Measurements from ENCODE around the gene FHIP1B. TPM values are rescaled to one million over a fixed set of nuclear protein-coding genes. Genes with fewer than 3 reads are reported as not detected.

FHIP1B gene
- polyA plus RNA-seq, 1 donor (not counting 4 experiments of a cell fraction or from before 2014, with no cell fraction given), result 18.7 TPM

DNA sequence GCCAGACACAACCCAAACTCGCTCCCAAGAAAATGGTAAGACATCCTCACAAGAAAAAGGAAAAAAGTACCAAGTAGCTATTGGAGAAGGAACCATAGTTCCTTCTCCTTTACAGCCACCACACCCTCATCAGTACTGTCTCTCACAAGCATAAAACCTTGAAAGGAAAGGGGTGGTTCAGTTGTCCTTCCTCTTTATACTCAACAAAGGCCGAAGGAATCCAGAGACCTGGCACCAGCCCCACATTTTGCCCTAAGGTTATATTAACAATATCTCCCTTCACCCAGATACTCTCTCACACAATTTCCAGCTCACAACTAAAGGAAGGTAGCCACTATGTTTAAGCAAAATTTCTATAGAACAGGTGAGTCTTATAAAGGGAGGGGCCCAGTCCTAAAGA, 8.5 kb downstream of the FHIP1B start:
- Histone ChIP-seq H3K4me2 (ENCODE audit: control insufficient read depth, extremely low read depth, insufficient read depth, low read depth, low read length) (no peak overlapping the region), H3K27me3 (ENCODE audit: control insufficient read depth, extremely low read depth, insufficient read depth, low read length) (no peaks in the 10 kb centered on the region), H2AFZ (ENCODE audit: control insufficient read depth, low read length) (no peak overlapping the region), H3K9me1 (ENCODE audit: control insufficient read depth, extremely low read depth, insufficient read depth, low read length) (no peaks in the 10 kb centered on the region), H3K9ac (ENCODE audit: control insufficient read depth, extremely low read depth, insufficient read depth, low read length) (no peak overlapping the region), H3K4me1 (ENCODE audit: control insufficient read depth, extremely low read depth, insufficient read depth, low read length) (peaks cover 6% of the 10 kb centered on the region), H3K36me3 (ENCODE audit: control insufficient read depth in 2 of 2, extremely low read depth in 1 of 2, insufficient read depth in 2 of 2, low read length in 2 of 2) (peaks cover 0 to 21% of the 10 kb centered on the region in 2 experiments), H3K79me2 (ENCODE audit: control insufficient read depth, insufficient read depth, low read length) (peaks cover 42% of the 10 kb centered on the region), H3K27ac (ENCODE audit: control insufficient read depth, insufficient read depth, low read length) (no peak overlapping the region), H3K9me3 (ENCODE audit: control insufficient read depth, low read depth, low read length) (no peaks in the 10 kb centered on the region), H4K20me1 (ENCODE audit: control insufficient read depth, extremely low read depth, insufficient read depth, low read length) (peaks cover 2% of the 10 kb centered on the region), H3K4me3 (ENCODE audit: control insufficient read depth in 2 of 3, extremely low read depth in 1 of 3, insufficient read depth in 2 of 3, low read depth in 1 of 3, low read length in 3 of 3) (no peak overlapping the region)
- TF ChIP-seq CTCF (optimal IDR thresholded peaks at IDR 0.05 in 1 of 3, IDR thresholded peaks at IDR 0.05 in 1 of 3, conservative IDR thresholded peaks at IDR 0.05 in 1 of 3; ENCODE audit: extremely low read depth in 1 of 3, insufficient read depth in 2 of 3, low read length in 3 of 3) (no peak), EZH2 (IDR thresholded peaks at IDR 0.05; ENCODE audit: low read length) (no peak)
- FAIRE-seq, result no peak
- dilution Hi-C loops (cut with MboI; ENCODE audit: extremely low pct_ligation_motif_present, low sequenced_read_pairs), result no loop called here
- no peak for DNase-seq (ENCODE audit: low read depth, low spot score)

- peaks cover 4 to 22% of the 10 kb centered on the region in 2 experiments for H3K36me3 ChIP-seq (ENCODE audit: control insufficient read depth in 2 of 2, extremely low read depth in 1 of 2, insufficient read depth in 2 of 2, low read length in 2 of 2)
- TF ChIP-seq CTCF (optimal IDR thresholded peaks at IDR 0.05 in 1 of 3, IDR thresholded peaks at IDR 0.05 in 1 of 3, conservative IDR thresholded peaks at IDR 0.05 in 1 of 3; ENCODE audit: extremely low read depth in 1 of 3, insufficient read depth in 2 of 3, low read length in 3 of 3) (no peak), EZH2 (IDR thresholded peaks at IDR 0.05; ENCODE audit: low read length) (no peak)
- no peak overlapping the region for H3K27ac ChIP-seq (ENCODE audit: control insufficient read depth, insufficient read depth, low read length)
- no peak overlapping the region for H3K9ac ChIP-seq (ENCODE audit: control insufficient read depth, extremely low read depth, insufficient read depth, low read length)
- H3K9me1 ChIP-seq (ENCODE audit: control insufficient read depth, extremely low read depth, insufficient read depth, low read length), result no peaks in the 10 kb centered on the region
- peaks cover 33% of the 10 kb centered on the region for H3K79me2 ChIP-seq (ENCODE audit: control insufficient read depth, insufficient read depth, low read length)
- H3K4me1 ChIP-seq (ENCODE audit: control insufficient read depth, extremely low read depth, insufficient read depth, low read length), result peaks cover 8% of the 10 kb centered on the region
- peaks cover 2% of the 10 kb centered on the region for H4K20me1 ChIP-seq (ENCODE audit: control insufficient read depth, extremely low read depth, insufficient read depth, low read length)
- DNase-seq (ENCODE audit: low read depth, low spot score) (no peak), FAIRE-seq (no peak)
- H3K4me2 ChIP-seq (ENCODE audit: control insufficient read depth, extremely low read depth, insufficient read depth, low read depth, low read length), result no peak overlapping the region
- H3K4me3 ChIP-seq (ENCODE audit: control insufficient read depth in 2 of 3, extremely low read depth in 1 of 3, insufficient read depth in 2 of 3, low read depth in 1 of 3, low read length in 3 of 3), result no peak overlapping the region
- H3K9me3 ChIP-seq (ENCODE audit: control insufficient read depth, low read depth, low read length), result no peaks in the 10 kb centered on the region
- H3K27me3 ChIP-seq (ENCODE audit: control insufficient read depth, extremely low read depth, insufficient read depth, low read length), result no peaks in the 10 kb centered on the region
- H2AFZ ChIP-seq (ENCODE audit: control insufficient read depth, low read length), result no peak overlapping the region
- dilution Hi-C loops (cut with MboI; ENCODE audit: extremely low pct_ligation_motif_present, low sequenced_read_pairs), result no loop called here
Measured at GRCh38 chr11:6225024-6225423, 9.4 kb downstream of the FHIP1B start.

Measured in keratinocyte (primary cell).